Liver (tissue), 9 donors: ENCODE measurements around the gene MLLT3. TPM values are rescaled to one million over a fixed set of nuclear protein-coding genes. Genes with fewer than 3 reads are reported as not detected.

Source experiments
- DNase-seq: peaks from one replicate; pipeline ENCODE4 v3.0.0-alpha.2; 2017; ENCODE audit warnings: low spot score
- H3K27ac ChIP-seq, 2 donors: one replicate each; pipeline ENCODE4 v1.7.0; 2013; ENCODE audit warnings: inconsistent platforms in 2 of 2, low read length in 2 of 2, control low read depth in 1 of 2, low read depth in 1 of 2, mild to moderate bottlenecking in 1 of 2
- H3K27me3 ChIP-seq, 4 donors: one replicate each; pipeline versions ENCODE4 v1.6.1 to v1.7.0; 2013; ENCODE audit warnings: low read length in 3 of 4, inconsistent platforms in 1 of 4, mild to moderate bottlenecking in 1 of 4, moderate library complexity in 1 of 4; ENCODE audit not compliant: control insufficient read depth in 4 of 4, insufficient read depth in 4 of 4
- H3K36me3 ChIP-seq, 4 donors: one replicate each; pipeline versions ENCODE4 v1.6.1 to v1.7.0; 2013; ENCODE audit warnings: low read length in 3 of 4, mild to moderate bottlenecking in 3 of 4, low read depth in 1 of 4, moderate library complexity in 1 of 4; ENCODE audit not compliant: control insufficient read depth in 4 of 4, insufficient read depth in 3 of 4
- H3K4me1 ChIP-seq, 4 donors: one replicate each; pipeline versions ENCODE4 v1.6.1 to v1.7.0; 2013; ENCODE audit warnings: low read length in 3 of 4, mild to moderate bottlenecking in 3 of 4, moderate library complexity in 1 of 4; ENCODE audit not compliant: control insufficient read depth in 4 of 4, insufficient read depth in 4 of 4
- H3K4me3 ChIP-seq, 3 donors: one replicate each; pipeline versions ENCODE4 v1.6.1 to v1.7.0; 2013; ENCODE audit warnings: low read length in 3 of 3, control low read depth in 1 of 3, low read depth in 1 of 3, mild to moderate bottlenecking in 1 of 3
- H3K9ac ChIP-seq, 2 donors: one replicate each; pipeline ENCODE4 v1.7.0; 2013; ENCODE audit warnings: low read length in 2 of 2, mild to moderate bottlenecking in 2 of 2, moderate library complexity in 2 of 2, control low read depth in 1 of 2, low read depth in 1 of 2
- H3K9me3 ChIP-seq, 4 donors: one replicate each; pipeline versions ENCODE4 v1.6.1 to v1.7.0; 2013; ENCODE audit warnings: low read length in 3 of 4; ENCODE audit not compliant: control insufficient read depth in 4 of 4
- ATF3 ChIP-seq: IDR thresholded peaks from 2 replicates; pipeline ENCODE4 v1.6.1; 2016; ENCODE audit warnings: antibody characterized with exemption
- EGR1 ChIP-seq, 2 donors: IDR thresholded peaks; 2 replicates each; pipeline ENCODE4 v1.6.1; 2016 to 2018; ENCODE audit warnings: antibody characterized with exemption in 2 of 2, low read depth in 2 of 2
- FOXA1 ChIP-seq: IDR thresholded peaks from 2 replicates; pipeline ENCODE4 v1.6.1; 2016; ENCODE audit warnings: antibody characterized with exemption
- FOXA2 ChIP-seq: IDR thresholded peaks from 2 replicates; pipeline ENCODE4 v1.6.1; 2016; ENCODE audit warnings: antibody characterized with exemption
- GABPA ChIP-seq, 2 donors: IDR thresholded peaks in 1 of 2; conservative IDR thresholded peaks in 1 of 2; 2 replicates each; pipeline ENCODE4 v1.6.1; 2016; ENCODE audit warnings: antibody characterized with exemption in 2 of 2, mild to moderate bottlenecking in 1 of 2, moderate library complexity in 1 of 2
- HNF4A ChIP-seq, 2 donors: conservative IDR thresholded peaks; 2 replicates each; pipeline ENCODE4 v1.6.1; 2016; ENCODE audit warnings: antibody characterized with exemption in 2 of 2, mild to moderate bottlenecking in 2 of 2
- HNF4G ChIP-seq: IDR thresholded peaks from 2 replicates; pipeline ENCODE4 v1.6.1; 2016; ENCODE audit warnings: antibody characterized with exemption
- JUND ChIP-seq, 2 donors: IDR thresholded peaks; 2 replicates each; pipeline ENCODE4 v1.6.1; 2016; ENCODE audit warnings: antibody characterized with exemption in 2 of 2
- NR2F2 ChIP-seq: IDR thresholded peaks from 2 replicates; pipeline ENCODE4 v1.6.1; 2016; ENCODE audit warnings: antibody characterized with exemption
- RAD21 ChIP-seq, 2 donors: IDR thresholded peaks; 2 replicates each; pipeline ENCODE4 v1.6.1; 2016; ENCODE audit warnings: antibody characterized with exemption in 2 of 2, mild to moderate bottlenecking in 2 of 2
- REST ChIP-seq: IDR thresholded peaks from 2 replicates; pipeline ENCODE4 v1.6.1; 2016; ENCODE audit warnings: antibody characterized with exemption, mild to moderate bottlenecking
- RXRA ChIP-seq, 2 donors: IDR thresholded peaks; 2 replicates each; pipeline ENCODE4 v1.6.1; 2017 to 2018; ENCODE audit warnings: antibody characterized with exemption in 2 of 2, mild to moderate bottlenecking in 1 of 2
- SP1 ChIP-seq: IDR thresholded peaks from 2 replicates; pipeline ENCODE4 v1.6.1; 2018; ENCODE audit warnings: antibody characterized with exemption, mild to moderate bottlenecking
- TAF1 ChIP-seq: conservative IDR thresholded peaks from 2 replicates; pipeline ENCODE4 v1.6.1; 2016; ENCODE audit warnings: antibody characterized with exemption, mild to moderate bottlenecking
- YY1 ChIP-seq: IDR thresholded peaks from 2 replicates; pipeline ENCODE4 v1.6.1; 2016; ENCODE audit warnings: antibody characterized with exemption, mild to moderate bottlenecking
- WGBS: extraction: QIAGEN DNeasy Blood & Tissue Kit; methylation state at CpG from one replicate; pipeline ENCODE4 v1.1.7; 2013; 5-methylcytosine and 5-hydroxymethylcytosine counted together
- polyA plus RNA-seq, 2 donors: library from polyadenylated mRNA; stranded (reverse) in 1 of 2; unstranded in 1 of 2; fragments of 200-250 nt in 1 of 2; fragments of >200 nt in 1 of 2; fragmentation: Nextera tagmentation in 1 of 2; extraction: Ambion mirVana in 1 of 2; gene quantifications; one replicate each; pipeline versions ENCODE4 v1.2.1 to v1.2.3, GENCODE V29; 2013 to 2015
- total RNA-seq, 2 donors: library from RNA; depleted of rRNA; stranded (reverse); fragments of >200 nt; gene quantifications; one replicate each; pipeline ENCODE4 v1.2.3, GENCODE V29; 2014
- TF ChIP-seq, protein P1 (sequence below): fragments of 150-350 bp; IDR thresholded peaks from 2 replicates; pipeline ENCODE4 v1.5.1; 2017; ENCODE audit warnings: improper control_type of control experiment, low read depth, low read length; ENCODE audit not compliant: missing input control
- TF ChIP-seq, protein P2 (sequence below): IDR thresholded peaks from 2 replicates; pipeline ENCODE4 v1.6.1; 2016; ENCODE audit warnings: antibody characterized with exemption
- TF ChIP-seq, protein P3 (sequence below): IDR thresholded peaks from 2 replicates; pipeline ENCODE4 v1.6.1; 2016; ENCODE audit warnings: antibody characterized with exemption
- donor health status: healthy.
- donor health status: healthy.
- donor health status: healthy.
- donor health status: healthy.
- donor health status: healthy.

MLLT3 gene
- total and polyA plus RNA-seq, 4 donors, result 0.79 to 25.5 (median 1.3) TPM

GRCh38 chr9:20373263-20373662, 249.0 kb downstream of the MLLT3 start:
- Histone ChIP-seq H3K36me3 (no peaks in the 10 kb centered on the region), H3K27ac (no peak overlapping the region), H3K27me3 (no peaks in the 10 kb centered on the region), H3K4me1 (peaks cover 0 to 7% (median 3%) of the 10 kb centered on the region in 4 donors), H3K9ac (no peak overlapping the region), H3K4me3 (no peak overlapping the region), H3K9me3 (no peaks in the 10 kb centered on the region)
- WGBS, result 82% methylated on average over 1 of the region's 1 CpG
- DNase-seq, result no peak
- TF ChIP-seq REST (no peak), JUND (IDR thresholded peaks at IDR 0.05) (no peak), EGR1 (IDR thresholded peaks at IDR 0.05; ENCODE audit: low read depth in 2 of 2) (no peak), TAF1 (no peak), SP1 (no peak), FOXA1 (no peak), RAD21 (IDR thresholded peaks at IDR 0.05) (no peak)
- TF ChIP-seq, protein P1, sequence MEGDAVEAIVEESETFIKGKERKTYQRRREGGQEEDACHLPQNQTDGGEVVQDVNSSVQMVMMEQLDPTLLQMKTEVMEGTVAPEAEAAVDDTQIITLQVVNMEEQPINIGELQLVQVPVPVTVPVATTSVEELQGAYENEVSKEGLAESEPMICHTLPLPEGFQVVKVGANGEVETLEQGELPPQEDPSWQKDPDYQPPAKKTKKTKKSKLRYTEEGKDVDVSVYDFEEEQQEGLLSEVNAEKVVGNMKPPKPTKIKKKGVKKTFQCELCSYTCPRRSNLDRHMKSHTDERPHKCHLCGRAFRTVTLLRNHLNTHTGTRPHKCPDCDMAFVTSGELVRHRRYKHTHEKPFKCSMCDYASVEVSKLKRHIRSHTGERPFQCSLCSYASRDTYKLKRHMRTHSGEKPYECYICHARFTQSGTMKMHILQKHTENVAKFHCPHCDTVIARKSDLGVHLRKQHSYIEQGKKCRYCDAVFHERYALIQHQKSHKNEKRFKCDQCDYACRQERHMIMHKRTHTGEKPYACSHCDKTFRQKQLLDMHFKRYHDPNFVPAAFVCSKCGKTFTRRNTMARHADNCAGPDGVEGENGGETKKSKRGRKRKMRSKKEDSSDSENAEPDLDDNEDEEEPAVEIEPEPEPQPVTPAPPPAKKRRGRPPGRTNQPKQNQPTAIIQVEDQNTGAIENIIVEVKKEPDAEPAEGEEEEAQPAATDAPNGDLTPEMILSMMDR, result no peak

DNA sequence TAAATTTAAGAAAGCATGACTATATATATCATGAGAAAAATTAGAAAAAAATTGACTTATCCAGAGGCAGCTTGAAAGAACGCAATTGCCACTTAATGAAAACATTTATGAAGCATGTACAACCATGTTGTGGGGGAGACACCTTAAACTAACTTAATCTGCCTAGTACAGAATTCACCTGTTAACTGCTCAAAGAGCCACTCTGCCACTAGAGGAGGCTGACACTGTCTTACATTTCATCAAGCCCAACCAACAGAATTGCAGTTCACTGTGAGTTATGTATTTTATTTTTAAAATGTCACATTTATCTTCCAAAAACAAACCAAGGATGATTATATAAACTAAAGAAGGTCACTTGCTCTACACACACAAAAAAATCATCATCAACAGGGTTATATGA, 252.9 kb downstream of the MLLT3 start:
- H3K36me3 ChIP-seq, result no peaks in the 10 kb centered on the region
- H3K4me1 ChIP-seq, result no peaks in the 10 kb centered on the region
- WGBS, result 96% methylated on average over 1 of the region's 1 CpG
- TF ChIP-seq GABPA (IDR thresholded peaks at IDR 0.05 in 1 of 2, conservative IDR thresholded peaks at IDR 0.05 in 1 of 2), result no peak
- TF ChIP-seq, protein P2, sequence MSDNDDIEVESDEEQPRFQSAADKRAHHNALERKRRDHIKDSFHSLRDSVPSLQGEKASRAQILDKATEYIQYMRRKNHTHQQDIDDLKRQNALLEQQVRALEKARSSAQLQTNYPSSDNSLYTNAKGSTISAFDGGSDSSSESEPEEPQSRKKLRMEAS, result no peak
- no peak for TF ChIP-seq TAF1
- TF ChIP-seq SP1, result no peak
- TF ChIP-seq JUND (IDR thresholded peaks at IDR 0.05), result no peak
- no peak for TF ChIP-seq REST
- TF ChIP-seq NR2F2, result no peak
- TF ChIP-seq, protein P1, result no peak
- no peak for TF ChIP-seq HNF4A (conservative IDR thresholded peaks at IDR 0.05)
- no peak for TF ChIP-seq EGR1 (IDR thresholded peaks at IDR 0.05; ENCODE audit: low read depth in 2 of 2)
- no peak for TF ChIP-seq FOXA1
- no peak for TF ChIP-seq FOXA2
- no peak for TF ChIP-seq RXRA (IDR thresholded peaks at IDR 0.05)
- TF ChIP-seq RAD21 (IDR thresholded peaks at IDR 0.05), result no peak
- TF ChIP-seq HNF4G, result no peak
- no peak for TF ChIP-seq ATF3
- TF ChIP-seq, protein P3, sequence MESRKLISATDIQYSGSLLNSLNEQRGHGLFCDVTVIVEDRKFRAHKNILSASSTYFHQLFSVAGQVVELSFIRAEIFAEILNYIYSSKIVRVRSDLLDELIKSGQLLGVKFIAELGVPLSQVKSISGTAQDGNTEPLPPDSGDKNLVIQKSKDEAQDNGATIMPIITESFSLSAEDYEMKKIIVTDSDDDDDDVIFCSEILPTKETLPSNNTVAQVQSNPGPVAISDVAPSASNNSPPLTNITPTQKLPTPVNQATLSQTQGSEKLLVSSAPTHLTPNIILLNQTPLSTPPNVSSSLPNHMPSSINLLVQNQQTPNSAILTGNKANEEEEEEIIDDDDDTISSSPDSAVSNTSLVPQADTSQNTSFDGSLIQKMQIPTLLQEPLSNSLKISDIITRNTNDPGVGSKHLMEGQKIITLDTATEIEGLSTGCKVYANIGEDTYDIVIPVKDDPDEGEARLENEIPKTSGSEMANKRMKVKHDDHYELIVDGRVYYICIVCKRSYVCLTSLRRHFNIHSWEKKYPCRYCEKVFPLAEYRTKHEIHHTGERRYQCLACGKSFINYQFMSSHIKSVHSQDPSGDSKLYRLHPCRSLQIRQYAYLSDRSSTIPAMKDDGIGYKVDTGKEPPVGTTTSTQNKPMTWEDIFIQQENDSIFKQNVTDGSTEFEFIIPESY, result no peak
- TF ChIP-seq YY1, result no peak
- no peak overlapping the region for H3K9ac ChIP-seq
- no peaks in the 10 kb centered on the region for H3K27me3 ChIP-seq
- no peak for DNase-seq
- no peak overlapping the region for H3K4me3 ChIP-seq
- no peaks in the 10 kb centered on the region for H3K9me3 ChIP-seq
- H3K27ac ChIP-seq, result no peak overlapping the region
